GM12891 (cell line): ENCODE data around the gene FNDC5.

ENCODE experiments used
- PAX5 ChIP-seq: IDR thresholded peaks from 2 replicates; pipeline ENCODE4 v1.6.1; 2011; ENCODE audit warnings: low read length, moderate library complexity, mild to moderate bottlenecking; ENCODE audit not compliant: insufficient read depth, severe bottlenecking
- POLR2A ChIP-seq: IDR thresholded peaks from 2 replicates; pipeline ENCODE4 v1.6.1; 2011; ENCODE audit warnings: low read depth, low read length, control low read depth
- POLR2AphosphoS5 ChIP-seq: IDR thresholded peaks from 2 replicates; pipeline ENCODE4 v1.6.1; 2011; ENCODE audit warnings: low read depth, low read length, control low read depth
- POU2F2 ChIP-seq: IDR thresholded peaks from 2 replicates; pipeline ENCODE4 v1.6.1; 2011; ENCODE audit warnings: low read depth, mild to moderate bottlenecking, control low read depth, low read length, moderate library complexity
- SPI1 ChIP-seq: IDR thresholded peaks from 2 replicates; pipeline ENCODE4 v1.6.1; 2011; ENCODE audit warnings: low read depth, low read length, control low read depth
- TAF1 ChIP-seq: IDR thresholded peaks from 2 replicates; pipeline ENCODE4 v1.6.1; 2011; ENCODE audit warnings: low read depth, low read length, control low read depth

DNA sequence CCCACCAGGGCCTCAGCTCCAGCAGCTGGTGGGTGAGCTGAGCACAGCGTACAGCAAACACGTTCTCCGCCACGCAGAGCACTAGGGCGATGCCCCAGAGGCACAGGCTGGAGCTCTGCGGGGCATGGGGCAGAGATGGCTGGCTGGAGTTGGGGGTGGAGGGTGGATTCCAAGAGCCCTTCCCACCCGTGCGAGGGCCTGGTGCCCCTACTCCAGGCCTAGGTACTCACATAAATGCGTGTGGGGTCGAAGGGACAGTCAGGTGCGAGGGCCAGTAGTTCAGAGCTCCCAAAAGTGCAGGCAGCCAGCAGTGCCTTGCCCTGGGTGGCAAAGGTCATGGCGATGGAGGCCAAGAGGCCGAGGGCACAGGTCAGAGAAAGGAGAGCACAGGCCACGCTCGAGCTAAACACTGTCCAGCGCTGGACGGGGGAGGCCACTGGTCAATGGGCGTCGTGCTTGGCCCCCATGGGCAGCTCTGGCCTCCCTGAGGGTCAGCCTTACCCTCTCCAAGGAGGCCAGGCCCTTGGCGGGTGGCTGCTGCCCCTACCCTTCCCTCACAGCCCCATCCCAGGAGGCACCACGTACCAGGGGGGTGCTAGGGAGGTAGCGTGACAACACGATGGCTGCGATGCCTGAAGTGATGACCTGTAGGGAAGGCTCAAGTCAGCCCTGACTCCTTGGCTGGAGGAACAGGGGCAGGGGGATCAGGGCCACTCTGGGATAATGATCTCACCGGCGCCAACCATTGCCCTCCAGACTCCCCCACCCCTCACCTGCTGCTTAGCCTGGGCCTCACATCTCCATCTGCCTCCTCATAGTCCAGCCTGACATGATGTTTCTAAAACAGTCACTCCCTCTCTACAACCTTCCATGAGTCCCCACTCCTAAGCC lies 24.9 kb upstream of the FNDC5 start:
- no peak for TF ChIP-seq POLR2A
- no peak for TF ChIP-seq POLR2AphosphoS5
- no peak for TF ChIP-seq TAF1
- no peak for TF ChIP-seq POU2F2
- TF ChIP-seq SPI1, result no peak
- TF ChIP-seq PAX5, result no peak
